Stomach (tissue), 4 donors: ENCODE measurements around the gene MBD6.

Source experiments
- CTCF ChIP-seq, 7 experiments: fragments of 450-650 bp in 4 of 7; fragments of 200-600 bp in 3 of 7; sonication (generic) in 3 of 7; IDR thresholded peaks; one replicate each; pipeline ENCODE4 v1.5.1; 2016 to 2019; ENCODE audit warnings: antibody characterized with exemption in 7 of 7, control low read depth in 2 of 7, mild to moderate bottlenecking in 1 of 7
- EP300 ChIP-seq: sonication (generic); formaldehyde crosslinking; IDR thresholded peaks from one replicate; pipeline ENCODE4 v1.6.1; 2017; ENCODE audit warnings: antibody characterized with exemption
- POLR2A ChIP-seq, 4 donors: fragments of 450-650 bp; IDR thresholded peaks; one replicate each; pipeline ENCODE4 v1.6.1; 2016; ENCODE audit warnings: antibody characterized with exemption in 4 of 4, control low read depth in 2 of 4, mild to moderate bottlenecking in 1 of 4, moderate library complexity in 1 of 4
- POLR2AphosphoS5 ChIP-seq, 3 donors: sonication (generic); formaldehyde crosslinking; IDR thresholded peaks; one replicate each; pipeline ENCODE4 v1.6.1; 2016; ENCODE audit warnings: antibody characterized with exemption in 3 of 3

GRCh38 chr12:57485695-57486094 is 36.9 kb upstream of the MBD6 start:
- TF ChIP-seq EP300 (no peak), CTCF (IDR thresholded peaks at IDR 0.05) (no peak), POLR2AphosphoS5 (IDR thresholded peaks at IDR 0.05) (no peak), POLR2A (IDR thresholded peaks at IDR 0.05) (no peak)
